ENCODE measurements around the gene RAI1.

The RAI1 gene

GRCh38 chr17:17768424-17769088 lies 87.3 kb downstream of the RAI1 start:
- no peak for DNase-seq

GRCh38 chr17:17769869-17770631 lies 88.8 kb downstream of the RAI1 start:
- DNase-seq, result no peak

- DNase-seq, result no peak
Measured at GRCh38 chr17:17770632-17771044, 89.4 kb downstream of the RAI1 start.

GRCh38 chr17:17771498-17772201 lies 90.4 kb downstream of the RAI1 start:
- no peak for DNase-seq

DNA sequence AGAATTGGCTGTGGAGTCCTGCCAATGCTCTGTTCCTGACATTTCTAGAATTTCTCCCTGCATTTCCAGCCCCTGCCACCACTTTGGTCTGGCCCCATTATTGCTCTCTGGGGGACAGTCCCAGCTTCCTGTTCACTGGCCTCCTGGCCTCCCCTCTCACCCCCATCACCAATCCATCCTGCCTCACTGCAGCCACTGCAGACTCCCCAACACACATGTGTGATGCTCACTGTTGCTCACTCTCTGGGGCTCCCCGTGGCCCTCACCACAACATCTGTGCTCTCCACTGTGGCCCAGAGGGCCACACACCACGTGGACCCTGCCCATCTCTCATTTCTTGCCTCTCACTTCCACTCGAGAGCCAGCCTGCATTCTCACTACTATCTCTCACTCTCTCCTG lies 91.0 kb downstream of the RAI1 start:
- DNase-seq, result no peak

DNA sequence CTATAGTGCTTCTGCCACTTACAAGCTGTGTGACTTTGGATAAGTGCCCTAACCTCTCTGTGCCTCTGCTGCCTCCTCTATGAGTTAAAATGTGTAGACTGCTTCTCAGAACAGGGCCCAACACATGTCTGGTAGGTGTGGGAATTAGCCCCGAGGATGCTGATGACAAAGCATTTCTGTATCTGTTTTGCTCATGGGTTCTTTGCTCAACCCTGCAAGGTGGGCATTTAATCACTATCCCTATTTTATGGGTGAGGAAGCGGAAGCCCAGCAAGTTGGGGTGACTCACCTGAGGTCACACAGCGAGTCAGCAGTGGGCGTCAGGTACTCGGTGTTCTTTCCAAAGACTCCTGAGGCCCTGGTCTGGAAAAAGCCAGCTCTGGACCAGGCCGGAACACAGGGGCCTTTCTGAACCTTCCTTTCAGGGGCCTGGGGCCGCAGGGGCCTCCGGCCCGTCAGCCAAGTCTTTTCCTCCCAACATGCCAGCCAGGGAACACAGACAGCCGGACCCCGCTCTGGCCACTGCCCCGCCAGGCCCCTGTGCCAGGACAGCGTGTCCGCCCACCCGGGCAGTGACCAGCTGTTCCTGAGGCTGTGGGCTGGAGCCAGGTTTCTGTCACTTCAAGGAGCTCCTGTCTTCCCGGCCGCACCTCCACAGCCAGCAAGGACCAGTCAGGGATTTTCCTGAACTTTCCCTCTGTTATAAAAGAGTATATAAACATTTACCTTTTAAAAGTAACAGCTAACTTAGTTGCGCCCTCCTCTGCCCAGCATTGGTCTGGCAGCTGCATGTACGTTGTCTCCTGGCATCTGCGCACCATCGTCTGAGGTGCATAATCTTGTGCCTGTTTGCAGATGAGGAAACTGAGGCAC lies 93.0 kb downstream of the RAI1 start:
- DNase-seq, result no peak

GRCh38 chr17:17776889-17777288 lies 95.6 kb downstream of the RAI1 start:
- no peak for DNase-seq

- DNase-seq, result no peak
Measured at GRCh38 chr17:17778308-17779014, 97.2 kb downstream of the RAI1 start.

- DNase-seq, result no peak
Measured at GRCh38 chr17:17779015-17779611, 97.9 kb downstream of the RAI1 start.

DNA sequence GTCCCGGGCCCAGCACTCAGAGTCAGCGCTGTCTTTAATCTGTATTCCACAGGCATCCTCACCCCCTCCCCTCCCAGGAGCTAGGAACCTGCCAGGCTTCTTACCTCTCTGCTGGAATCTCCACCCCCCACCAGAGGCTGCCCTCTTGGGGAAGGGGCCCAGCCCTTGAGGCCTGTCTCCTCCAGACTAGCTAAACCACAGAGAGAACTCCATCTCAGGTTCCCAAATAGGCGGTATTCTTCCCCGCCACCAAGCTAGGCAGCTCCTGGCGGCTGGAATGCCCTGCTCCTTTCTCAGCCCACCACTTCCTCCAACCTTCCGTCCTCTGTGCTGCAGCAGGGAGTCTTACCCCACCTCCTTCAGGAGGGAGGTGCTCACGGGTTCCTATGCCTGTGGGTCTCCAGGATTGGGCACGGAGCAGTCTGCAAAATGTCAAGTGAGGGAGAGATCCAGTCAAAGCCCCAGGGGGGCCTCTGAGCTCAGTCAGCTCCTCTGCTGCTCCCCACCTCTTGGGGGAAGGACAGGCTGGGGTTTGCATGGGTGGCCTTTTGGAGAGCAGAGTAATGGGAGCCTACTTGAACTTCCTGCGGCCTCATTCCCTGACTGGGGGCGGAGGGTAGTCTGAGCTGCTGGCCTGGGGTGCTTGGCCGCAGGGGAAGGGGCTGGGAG lies 99.8 kb downstream of the RAI1 start:
- no peak for DNase-seq

DNA sequence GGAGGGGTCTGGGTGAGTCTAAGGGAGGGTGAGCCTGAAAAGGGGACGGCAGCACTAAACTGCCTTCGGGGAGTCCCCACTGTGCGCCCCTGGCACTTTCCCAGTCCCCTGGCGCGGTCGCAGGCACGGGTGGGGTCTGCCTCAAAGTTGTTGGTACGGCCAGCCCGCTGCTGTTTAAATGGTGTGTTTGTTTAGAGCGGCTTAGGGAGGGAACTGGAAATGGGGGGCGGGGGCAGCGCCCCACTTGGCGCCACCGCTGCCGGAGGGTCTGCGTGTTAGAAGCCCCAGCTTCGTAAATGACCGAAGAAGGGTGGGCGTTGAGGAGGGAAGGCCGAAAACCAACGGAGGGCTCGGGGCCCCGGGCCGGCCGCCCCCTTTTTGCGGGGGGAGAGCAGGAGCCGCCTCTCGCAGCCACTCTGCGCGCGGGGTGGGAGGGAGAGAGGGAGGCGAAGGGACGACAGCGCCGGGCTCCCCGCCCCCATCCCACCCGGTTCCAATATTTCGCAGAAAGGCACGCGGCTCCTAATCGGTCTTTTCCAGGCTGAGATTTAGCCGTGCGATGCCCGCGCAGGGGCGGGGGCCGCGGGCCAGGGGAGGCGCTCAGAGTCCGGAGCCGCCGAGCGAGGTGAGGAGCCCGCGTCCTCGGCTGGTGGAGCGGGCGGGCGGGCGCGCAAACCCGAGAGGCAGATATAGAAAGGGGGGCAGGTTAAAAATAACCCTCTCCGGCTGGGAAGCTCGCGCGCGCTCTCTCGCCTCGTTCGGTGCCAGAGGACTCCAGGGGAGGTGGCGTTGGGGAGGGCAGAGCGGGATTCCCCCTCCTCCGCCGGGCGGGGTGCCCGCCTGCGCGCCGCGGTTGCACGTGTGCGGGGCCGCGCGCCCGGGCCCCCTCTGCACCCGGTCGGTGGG lies 100.6 kb downstream of the RAI1 start:
- peak; percentile 54 for DNase-seq

- peak; percentile 32 for DNase-seq
Measured at GRCh38 chr17:17782523-17783115, 101.4 kb downstream of the RAI1 start.

DNA sequence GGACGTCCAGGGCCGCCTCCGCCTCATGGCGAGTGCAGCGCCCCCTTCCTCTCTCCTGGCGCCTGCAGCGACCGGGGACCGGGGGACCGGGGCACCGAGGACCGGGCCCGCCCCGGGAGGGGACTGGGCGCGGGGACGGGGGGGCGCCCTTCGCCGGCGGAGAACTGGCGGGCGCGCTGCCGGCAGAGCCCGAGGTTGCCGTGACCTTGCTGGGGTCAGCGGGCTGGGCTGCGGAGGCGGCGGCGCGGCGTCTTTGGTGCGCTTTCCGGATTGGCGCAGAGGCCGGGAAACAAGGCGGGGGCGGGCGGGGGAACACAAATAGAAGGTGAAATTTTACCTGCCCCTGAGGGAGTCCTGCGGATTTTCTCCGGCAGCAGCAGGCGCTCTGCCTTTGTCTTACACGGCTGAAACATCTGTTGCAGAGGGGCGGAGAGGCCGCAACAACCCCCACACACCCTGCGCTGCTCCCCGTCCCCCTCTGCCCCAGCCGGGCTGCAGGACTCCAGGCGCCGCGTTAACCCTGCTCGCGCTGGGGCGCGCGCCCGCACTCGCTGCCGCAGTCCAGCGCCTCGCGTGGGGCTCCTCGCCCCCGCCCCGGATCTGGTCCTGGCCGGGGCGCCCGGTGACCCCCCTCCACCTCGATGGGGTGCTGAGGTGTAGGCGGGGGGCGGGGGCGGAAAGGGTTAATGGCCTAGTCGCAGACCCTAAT lies 102.0 kb downstream of the RAI1 start:
- peak; percentile 36 for DNase-seq

DNA sequence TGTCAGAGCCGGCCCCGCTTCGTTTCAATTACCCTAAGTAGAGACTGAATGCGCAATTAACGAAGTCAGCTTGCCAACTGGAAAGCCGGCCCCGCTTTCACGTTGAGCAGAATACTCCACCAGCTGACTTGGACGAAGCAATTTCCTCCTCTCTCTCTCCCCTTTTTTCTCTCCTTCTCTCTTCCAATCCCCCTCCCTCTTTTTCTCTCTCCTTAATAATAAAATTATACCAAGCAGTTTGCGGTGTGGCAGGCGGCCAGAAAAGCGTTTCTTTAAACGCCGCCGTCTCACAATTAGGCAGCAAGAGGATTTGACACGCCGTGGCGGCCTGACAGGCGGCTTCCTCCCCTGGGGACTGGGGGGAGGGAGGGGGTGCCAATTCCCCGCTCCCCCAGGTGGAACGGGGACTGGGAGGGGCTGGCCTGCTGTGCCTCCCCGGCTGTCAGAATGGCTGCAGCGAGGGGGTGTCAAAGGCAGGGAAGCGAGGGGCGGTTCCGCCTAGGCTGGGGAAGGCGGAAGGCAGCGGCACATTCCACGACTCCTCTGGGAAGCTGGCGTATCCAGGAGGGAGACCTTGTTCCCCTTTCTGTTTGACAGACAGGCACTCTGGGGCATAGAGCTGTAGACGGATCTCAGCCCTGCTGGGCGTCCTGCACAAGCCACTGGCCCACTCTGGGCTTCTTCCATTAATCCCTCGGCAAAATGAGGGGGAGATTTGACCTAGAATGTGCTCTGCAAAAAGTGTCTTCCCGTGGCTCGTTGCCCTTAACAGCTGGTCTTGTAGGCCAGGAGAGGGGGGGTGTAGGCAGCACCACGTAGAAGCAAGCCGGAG lies 102.8 kb downstream of the RAI1 start:
- peak; percentile 7 for DNase-seq

DNA sequence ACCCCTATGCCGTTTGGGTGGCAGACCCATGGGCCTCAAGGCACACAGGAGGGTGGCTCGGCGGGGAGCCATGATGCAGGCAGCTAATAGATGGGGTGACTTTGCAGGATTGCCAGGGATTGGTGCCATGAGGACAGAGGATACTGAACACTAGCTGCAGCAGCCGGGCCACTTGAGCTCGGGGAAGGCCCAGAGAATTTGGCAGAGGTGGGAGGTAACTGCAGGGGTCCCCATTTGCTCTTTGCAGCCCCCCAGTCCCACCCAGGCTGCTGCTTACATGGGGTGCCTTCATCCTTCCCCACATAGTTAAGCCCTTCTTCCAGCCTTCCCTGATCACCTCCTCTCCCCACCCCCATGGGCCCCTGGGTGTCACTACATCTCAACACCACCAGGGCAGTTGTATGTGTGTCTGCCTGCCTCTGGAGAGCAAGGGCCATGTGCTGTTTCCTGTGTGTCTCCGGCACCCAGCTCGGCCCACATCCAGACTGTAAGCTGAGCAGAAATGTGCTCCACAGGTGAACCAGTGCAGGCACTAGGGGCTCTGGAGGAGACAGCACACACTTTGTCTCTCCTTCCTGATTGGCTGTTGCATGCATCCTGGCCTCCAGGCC lies 103.5 kb downstream of the RAI1 start:
- DNase-seq, result no peak

DNA sequence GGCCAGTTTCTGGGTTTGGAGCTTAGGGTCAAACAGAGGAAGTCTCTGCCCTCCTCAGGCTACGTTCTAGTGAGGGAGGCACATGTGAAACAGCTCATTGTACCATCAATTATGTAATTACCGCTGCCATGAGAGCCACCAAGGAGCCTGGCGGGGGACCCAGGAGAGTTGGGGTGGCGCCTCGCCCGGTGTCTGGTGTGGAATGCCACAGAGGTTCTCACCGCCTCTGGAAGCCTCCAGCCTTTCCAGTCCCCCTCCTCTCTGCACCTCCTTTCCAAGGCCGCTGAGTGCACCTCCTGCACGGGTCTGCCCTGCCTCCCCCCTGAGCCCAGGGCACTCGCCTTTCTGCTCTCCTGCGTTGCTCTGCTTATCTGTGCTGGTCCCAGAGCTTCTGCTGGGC lies 104.1 kb downstream of the RAI1 start:
- no peak for DNase-seq

GRCh38 chr17:17786998-17787397 lies 105.7 kb downstream of the RAI1 start:
- no peak for DNase-seq

GRCh38 chr17:17787568-17787967 lies 106.3 kb downstream of the RAI1 start:
- DNase-seq, result no peak
